Heart left ventricle (tissue), 16 donors: ENCODE results near the gene NISCH. TPM values are rescaled to one million over a fixed set of nuclear protein-coding genes. Genes with fewer than 3 reads are reported as not detected.

Experiments used
- ATAC-seq, 4 donors: fragments of 200-7000 bp; cut with Tn5 transposase; one replicate each; pipeline ENCODE4 v1.9.1; 2020 to 2022; ENCODE audit warnings: moderate library complexity in 4 of 4, mild to moderate bottlenecking in 3 of 4, moderate number of reproducible peaks in 1 of 4
- DNase-seq, 5 donors: peaks; one replicate each; pipeline ENCODE4 v3.0.0-alpha.2; 2020
- H3K27ac ChIP-seq, 12 donors: fragments of 200-600 bp; sonication (generic) in 4 of 12; one replicate each; pipeline versions ENCODE4 v1.5.0 to v1.8.0; 2016 to 2022; ENCODE audit warnings: mild to moderate bottlenecking in 2 of 12
- H3K27me3 ChIP-seq, 9 donors: fragments of 200-600 bp; sonication (generic) in 2 of 9; one replicate each; pipeline versions ENCODE4 v1.5.1 to v1.8.0; 2016 to 2022; ENCODE audit warnings: mild to moderate bottlenecking in 3 of 9
- H3K36me3 ChIP-seq, 9 donors: fragments of 200-600 bp; sonication (generic) in 2 of 9; one replicate each; pipeline versions ENCODE4 v1.5.0 to v1.8.0; 2018 to 2022; ENCODE audit warnings: mild to moderate bottlenecking in 2 of 9
- H3K4me1 ChIP-seq, 12 donors: fragments of 200-600 bp; sonication (generic) in 4 of 12; one replicate each; pipeline versions ENCODE4 v1.5.0 to v1.8.0; 2016 to 2022; ENCODE audit warnings: mild to moderate bottlenecking in 3 of 12
- H3K4me3 ChIP-seq, 12 donors: fragments of 200-600 bp; sonication (generic) in 4 of 12; one replicate each; pipeline versions ENCODE4 v1.5.0 to v1.8.0; 2017 to 2022; ENCODE audit warnings: mild to moderate bottlenecking in 9 of 12, moderate library complexity in 4 of 12
- H3K9me3 ChIP-seq, 12 donors: fragments of 200-600 bp; sonication (generic) in 4 of 12; one replicate each; pipeline versions ENCODE4 v1.5.0 to v1.8.0; 2016 to 2022; ENCODE audit warnings: mild to moderate bottlenecking in 1 of 12
- POLR2A ChIP-seq, 2 donors: fragments of 450-650 bp; IDR thresholded peaks; one replicate each; pipeline ENCODE4 v1.6.1; 2017; ENCODE audit warnings: antibody characterized with exemption in 2 of 2, mild to moderate bottlenecking in 2 of 2, moderate library complexity in 2 of 2
- WGBS, 4 donors: extraction: QIAGEN DNeasy Blood & Tissue Kit in 2 of 4; methylation state at CpG; one replicate each; pipeline versions ENCODE4 v1.1.5 to v1.1.7; 2013 to 2018; 5-methylcytosine and 5-hydroxymethylcytosine counted together
- intact Hi-C, 10 donors: fragments of 100-400 bp; cut with DNase I; formaldehyde crosslinking; loops; one replicate each; pipeline versions ENCODE4 v1.11.1 to v1.14.2; 2022
- polyA plus RNA-seq, 2 donors: library from polyadenylated mRNA; stranded (reverse); fragments of 200-250 nt; gene quantifications; one replicate each; pipeline ENCODE4 v1.2.3, GENCODE V29; 2013
- total RNA-seq, 9 donors: library from RNA; depleted of rRNA in 2 of 9; stranded (reverse); fragments of >200 nt in 2 of 9; fragmentation: NEBNext Ultra II Directional in 3 of 9; extraction: Animal tissue kit (Norgen Biotek cat#: 25700) in 3 of 9; gene quantifications; one replicate each; pipeline versions ENCODE4 v1.1.0 to v1.2.4, GENCODE V29; 2016 to 2023
- TF ChIP-seq, protein P1 (sequence below), 12 donors: fragments of 200-600 bp; sonication (generic) in 4 of 12; IDR thresholded peaks; one replicate each; pipeline versions ENCODE4 v1.5.0 to v1.8.0; 2018 to 2022; ENCODE audit warnings: antibody characterized with exemption in 12 of 12, mild to moderate bottlenecking in 5 of 12
- donor health status: ischemic (EF 13 %, LVEDD 7.1; RV severe dilation, severe dysfunction).
- donor health status: healthy with polysubstance abuse.
- donor health status: DM: no; HTN: yes; CAD: no.
- donor health status: DM: no; HTN: no; CAD: no.
- donor health status: ischemic (EF 25% LVEDD 6.9; RV normal size, moderate dysfunction).
- donor health status: ischemic (EF 25% LVEDD 5.7; RV mildly dilated, moderate dysfunction).
- donor health status: healthy.
- donor health status: DM: yes; HTN: yes; CAD: no.
- donor health status: ischemic (EF 35%, LVEDD 5.7; RV mildly dilated, moderate dysfunction).
- donor health status: nonischemic (EF 11% LVEDD 7.7; RV severe dilation, severe dysfunction).
- donor health status: DM: yes; HTN: yes; CAD: no.
- donor health status: PGD.
- donor health status: ischemic (EF 29% LVEDD 5.4; RV normal size, mild dysfunction).
- donor health status: nonischemic (EF 23%, LVEDD 6.1; RV moderate dilation, normal function).

The NISCH gene
- total and polyA plus RNA-seq, 11 donors, result 28.8 to 56.2 (median 42.0) TPM

DNA sequence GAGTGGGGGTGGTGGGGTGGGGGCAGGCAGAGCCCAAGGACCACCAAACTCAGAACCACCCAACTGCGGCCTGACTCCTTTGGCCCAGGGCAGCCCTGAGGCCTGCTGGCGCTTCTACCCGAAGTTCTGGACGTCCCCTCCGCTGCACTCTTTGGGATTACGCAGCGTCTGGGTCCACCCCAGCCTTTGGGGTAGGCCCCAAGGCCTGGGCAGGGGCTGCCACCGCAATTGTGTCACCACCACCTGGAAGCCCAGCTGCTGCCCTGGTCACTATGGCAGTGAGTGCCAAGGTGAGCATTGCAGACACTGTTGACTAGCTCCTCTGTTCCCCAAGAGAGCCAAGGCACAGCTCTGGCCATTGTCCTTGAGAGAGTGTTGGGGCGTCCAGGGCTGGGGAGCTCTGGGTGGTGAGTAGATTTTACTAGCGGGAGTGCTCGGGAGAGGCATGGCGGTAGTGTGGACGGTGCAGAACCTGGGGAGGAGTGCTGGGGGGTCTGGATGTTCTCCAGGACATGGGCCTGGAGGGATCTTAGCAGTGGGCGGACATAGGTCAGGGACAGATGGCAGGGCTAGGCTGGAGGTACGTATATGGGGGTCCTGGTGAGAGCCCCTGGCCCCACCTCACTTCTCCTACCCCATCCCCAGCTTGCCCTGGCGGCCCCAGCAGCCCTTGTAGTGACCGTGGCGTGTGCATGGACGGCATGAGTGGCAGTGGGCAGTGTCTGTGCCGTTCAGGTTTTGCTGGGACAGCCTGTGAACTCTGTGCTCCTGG, 65.5 kb downstream of the NISCH start:
- H3K9me3 ChIP-seq, result no peaks in the 10 kb centered on the region

DNA sequence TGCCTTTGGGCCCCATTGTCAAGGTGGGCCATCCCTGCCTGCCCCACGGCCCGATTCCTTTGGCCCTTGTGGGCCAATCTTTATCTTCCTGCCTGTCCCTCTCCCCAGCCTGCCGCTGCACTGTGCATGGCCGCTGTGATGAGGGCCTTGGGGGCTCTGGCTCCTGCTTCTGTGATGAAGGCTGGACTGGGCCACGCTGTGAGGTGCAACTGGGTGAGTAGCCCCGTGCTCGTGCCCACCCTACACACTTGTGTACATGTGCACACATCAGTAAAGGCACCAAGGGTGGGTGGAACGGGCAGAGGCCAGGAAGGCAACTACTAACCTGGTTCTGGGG, 66.1 kb downstream of the NISCH start:
- peaks cover 0 to 94% (median 19%) of the 10 kb centered on the region in 9 donors for H3K36me3 ChIP-seq
- H3K4me1 ChIP-seq, result peaks cover 9 to 32% (median 23%) of the 10 kb centered on the region in 12 donors
- H3K27ac ChIP-seq, result no peak overlapping the region
- H3K27me3 ChIP-seq, result no peaks in the 10 kb centered on the region
- no peaks in the 10 kb centered on the region for H3K9me3 ChIP-seq
- 90 to 95% (median 92%) methylated on average over 5 to 8 of the region's 8 CpGs for WGBS, 4 donors
- TF ChIP-seq POLR2A (IDR thresholded peaks at IDR 0.05), result no peak
- TF ChIP-seq, protein P1, sequence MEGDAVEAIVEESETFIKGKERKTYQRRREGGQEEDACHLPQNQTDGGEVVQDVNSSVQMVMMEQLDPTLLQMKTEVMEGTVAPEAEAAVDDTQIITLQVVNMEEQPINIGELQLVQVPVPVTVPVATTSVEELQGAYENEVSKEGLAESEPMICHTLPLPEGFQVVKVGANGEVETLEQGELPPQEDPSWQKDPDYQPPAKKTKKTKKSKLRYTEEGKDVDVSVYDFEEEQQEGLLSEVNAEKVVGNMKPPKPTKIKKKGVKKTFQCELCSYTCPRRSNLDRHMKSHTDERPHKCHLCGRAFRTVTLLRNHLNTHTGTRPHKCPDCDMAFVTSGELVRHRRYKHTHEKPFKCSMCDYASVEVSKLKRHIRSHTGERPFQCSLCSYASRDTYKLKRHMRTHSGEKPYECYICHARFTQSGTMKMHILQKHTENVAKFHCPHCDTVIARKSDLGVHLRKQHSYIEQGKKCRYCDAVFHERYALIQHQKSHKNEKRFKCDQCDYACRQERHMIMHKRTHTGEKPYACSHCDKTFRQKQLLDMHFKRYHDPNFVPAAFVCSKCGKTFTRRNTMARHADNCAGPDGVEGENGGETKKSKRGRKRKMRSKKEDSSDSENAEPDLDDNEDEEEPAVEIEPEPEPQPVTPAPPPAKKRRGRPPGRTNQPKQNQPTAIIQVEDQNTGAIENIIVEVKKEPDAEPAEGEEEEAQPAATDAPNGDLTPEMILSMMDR (IDR thresholded peaks at IDR 0.05), result no peak
- no peak for ATAC-seq
- no peak overlapping the region for H3K4me3 ChIP-seq
- intact Hi-C loops, result no loop called here
- peak in 2 of 5 donors; percentile 11 to 40 for DNase-seq

More for the DNA sequence above, 65.5 kb downstream of the NISCH start:
- no peak overlapping the region for H3K27ac ChIP-seq
- intact Hi-C loops, result no loop called here
- no peak overlapping the region for H3K4me3 ChIP-seq
- 92 to 97% (median 93%) methylated on average over 11 to 20 of the region's 20 CpGs for WGBS, 4 donors
- TF ChIP-seq POLR2A (IDR thresholded peaks at IDR 0.05), result no peak
- TF ChIP-seq, protein P1 (IDR thresholded peaks at IDR 0.05), result no peak
- H3K4me1 ChIP-seq, result peaks cover 9 to 26% (median 18%) of the 10 kb centered on the region in 12 donors
- no peak for ATAC-seq
- no peaks in the 10 kb centered on the region for H3K27me3 ChIP-seq
- peaks cover 0 to 95% (median 19%) of the 10 kb centered on the region in 9 donors for H3K36me3 ChIP-seq
- DNase-seq, result peak in 1 of 5 donors; percentile 42

DNA sequence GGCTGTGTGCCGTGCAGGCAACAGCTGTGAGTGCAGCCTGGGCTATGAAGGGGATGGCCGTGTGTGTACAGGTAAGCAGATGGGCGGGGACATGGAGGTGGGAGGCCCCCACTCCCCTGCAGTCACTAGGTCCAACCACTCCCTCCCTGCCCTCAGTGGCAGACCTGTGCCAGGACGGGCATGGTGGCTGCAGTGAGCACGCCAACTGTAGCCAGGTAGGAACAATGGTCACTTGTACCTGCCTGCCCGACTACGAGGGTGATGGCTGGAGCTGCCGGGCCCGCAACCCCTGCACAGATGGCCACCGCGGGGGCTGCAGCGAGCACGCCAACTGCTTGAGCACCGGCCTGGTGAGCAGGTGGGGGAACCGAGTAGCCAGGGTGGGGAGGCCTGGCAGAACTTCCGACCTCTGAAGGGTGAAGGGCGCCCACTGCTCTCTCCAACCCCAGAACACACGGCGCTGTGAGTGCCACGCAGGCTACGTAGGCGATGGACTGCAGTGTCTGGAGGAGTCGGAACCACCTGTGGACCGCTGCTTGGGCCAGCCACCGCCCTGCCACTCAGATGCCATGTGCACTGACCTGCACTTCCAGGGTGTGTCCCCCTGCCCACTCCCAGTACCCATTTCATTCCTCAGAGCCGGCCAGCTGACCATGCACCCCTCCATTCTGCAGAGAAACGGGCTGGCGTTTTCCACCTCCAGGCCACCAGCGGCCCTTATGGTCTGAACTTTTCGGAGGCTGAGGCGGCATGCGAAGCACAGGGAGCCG, 66.7 kb downstream of the NISCH start:
- Histone ChIP-seq H3K4me3 (no peak overlapping the region), H3K27ac (no peak overlapping the region), H3K27me3 (no peaks in the 10 kb centered on the region), H3K4me1 (peaks cover 9 to 38% (median 24%) of the 10 kb centered on the region in 12 donors), H3K9me3 (no peaks in the 10 kb centered on the region), H3K36me3 (peaks cover 0 to 95% (median 19%) of the 10 kb centered on the region in 9 donors)
- no peak for TF ChIP-seq POLR2A (IDR thresholded peaks at IDR 0.05)
- TF ChIP-seq, protein P1 (IDR thresholded peaks at IDR 0.05), result no peak
- peak in 3 of 5 donors; percentile 18 to 62 (median 21) for DNase-seq
- 94 to 98% (median 96%) methylated on average over 19 to 33 of the region's 33 CpGs for WGBS, 4 donors
- intact Hi-C loops, result no loop called here
- no peak for ATAC-seq

DNA sequence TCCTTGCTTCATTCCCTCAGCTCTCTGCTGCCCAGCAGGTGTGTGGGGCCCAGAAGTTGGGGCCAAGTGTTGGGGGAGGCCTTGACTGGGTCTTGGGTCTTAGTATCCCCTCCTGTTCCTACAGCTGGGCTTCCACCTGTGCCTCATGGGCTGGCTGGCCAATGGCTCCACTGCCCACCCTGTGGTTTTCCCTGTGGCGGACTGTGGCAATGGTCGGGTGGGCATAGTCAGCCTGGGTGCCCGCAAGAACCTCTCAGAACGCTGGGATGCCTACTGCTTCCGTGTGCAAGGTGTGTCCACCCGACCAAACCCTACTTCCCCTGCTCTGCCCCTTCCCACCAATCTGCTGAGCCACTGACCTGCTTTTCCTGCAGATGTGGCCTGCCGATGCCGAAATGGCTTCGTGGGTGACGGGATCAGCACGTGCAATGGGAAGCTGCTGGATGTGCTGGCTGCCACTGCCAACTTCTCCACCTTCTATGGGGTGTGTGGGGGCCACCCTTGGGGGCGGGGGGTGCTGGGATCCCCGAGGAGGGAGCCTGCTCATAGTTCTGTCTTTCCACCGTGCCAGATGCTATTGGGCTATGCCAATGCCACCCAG, 67.3 kb downstream of the NISCH start:
- Histone ChIP-seq H3K27ac (no peak overlapping the region), H3K4me1 (peaks cover 9 to 43% (median 24%) of the 10 kb centered on the region in 12 donors), H3K4me3 (no peak overlapping the region), H3K27me3 (no peaks in the 10 kb centered on the region), H3K36me3 (peaks cover 0 to 94% (median 21%) of the 10 kb centered on the region in 9 donors), H3K9me3 (no peaks in the 10 kb centered on the region)
- ATAC-seq (no peak), DNase-seq (peak in 3 of 5 donors; percentile 15 to 47 (median 18))
- intact Hi-C loops, result no loop called here
- 90 to 95% (median 93%) methylated on average over 10 to 14 of the region's 14 CpGs for WGBS, 4 donors
- no peak for TF ChIP-seq POLR2A (IDR thresholded peaks at IDR 0.05)
- TF ChIP-seq, protein P1 (IDR thresholded peaks at IDR 0.05), result no peak
